ENCODE data around the gene FLRT1.

Gene FLRT1

GRCh38 chr11:64034411-64034811 lies 1.3 kb upstream of the FLRT1 start:
- H3K4me3 ChIP-seq (ENCODE audit: low read length): no peak overlapping the region
- no peak for DNase-seq (ENCODE audit: low read depth)
- TF ChIP-seq CTCF (conservative IDR thresholded peaks at IDR 0.05; ENCODE audit: low read length): no peak

DNA sequence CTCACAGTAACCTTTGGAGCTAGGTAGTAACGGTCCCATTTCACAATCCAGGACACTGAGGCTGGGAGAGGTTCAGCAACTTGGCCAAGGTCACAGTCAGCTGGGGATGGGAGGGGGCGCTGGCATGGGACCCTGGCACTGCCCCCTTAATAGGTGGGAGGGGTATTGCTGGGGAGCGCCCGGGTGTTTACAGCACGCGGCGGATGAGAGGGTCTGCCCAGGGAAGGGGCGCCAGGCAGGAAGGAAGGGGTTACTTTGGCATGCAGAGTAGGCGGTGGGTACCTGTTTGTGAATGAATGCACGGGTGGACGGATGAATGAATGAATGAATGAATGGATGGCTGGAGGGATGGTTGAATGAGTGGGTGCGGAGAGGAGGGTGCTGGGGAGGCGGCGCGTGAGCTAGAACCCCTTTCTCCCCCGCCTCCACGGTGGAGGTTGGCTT lies 628 bp upstream of the FLRT1 start:
- TF ChIP-seq CTCF (conservative IDR thresholded peaks at IDR 0.05; ENCODE audit: low read length): no peak
- H3K4me3 ChIP-seq (ENCODE audit: low read length): peak overlapping the region; percentile 23
- no peak for DNase-seq (ENCODE audit: low read depth)

- no peak for TF ChIP-seq CTCF (conservative IDR thresholded peaks at IDR 0.05; ENCODE audit: low read length)
- DNase-seq (ENCODE audit: low read depth): peak; percentile 22
- peak overlapping the region; percentile 43 for H3K4me3 ChIP-seq (ENCODE audit: low read length)
Measured at GRCh38 chr11:64036087-64037026, 626 bp downstream of the FLRT1 start.

GRCh38 chr11:64037027-64037634 lies 1.4 kb downstream of the FLRT1 start:
- DNase-seq (ENCODE audit: low read depth): no peak
- no peak overlapping the region for H3K4me3 ChIP-seq (ENCODE audit: low read length)
- TF ChIP-seq CTCF (conservative IDR thresholded peaks at IDR 0.05; ENCODE audit: low read length): no peak

DNA sequence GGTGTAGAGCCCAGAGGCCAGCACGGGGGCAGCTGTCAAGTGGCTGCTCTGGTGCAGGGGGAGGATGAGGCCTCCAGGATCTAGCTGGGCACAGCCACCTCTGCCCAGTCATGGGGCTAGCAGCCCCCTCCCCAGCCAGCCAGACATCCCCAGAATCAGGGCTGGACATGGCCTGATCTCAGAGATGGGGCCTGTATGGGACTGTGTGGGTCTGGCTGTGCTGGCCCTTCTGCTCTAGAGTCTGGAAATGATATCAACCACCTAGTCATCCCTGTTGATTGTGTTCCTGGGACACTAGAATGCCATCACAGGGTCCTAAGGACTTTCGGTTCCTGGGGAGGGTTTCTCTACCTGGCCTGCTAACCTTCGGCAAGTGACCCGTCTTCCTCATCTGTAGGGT lies 2.8 kb downstream of the FLRT1 start:
- no peak for TF ChIP-seq CTCF (conservative IDR thresholded peaks at IDR 0.05; ENCODE audit: low read length)
- no peak overlapping the region for H3K4me3 ChIP-seq (ENCODE audit: low read length)
- no peak for DNase-seq (ENCODE audit: low read depth)

GRCh38 chr11:64039012-64039665 lies 3.4 kb downstream of the FLRT1 start:
- no peak for DNase-seq (ENCODE audit: low read depth)
- TF ChIP-seq CTCF (conservative IDR thresholded peaks at IDR 0.05; ENCODE audit: low read length): no peak
- no peak overlapping the region for H3K4me3 ChIP-seq (ENCODE audit: low read length)

Measured in AG10803 (cell line).